Sigmoid colon (tissue), 7 donors: ENCODE results near the gene CENPF. TPM values are rescaled to one million over a fixed set of nuclear protein-coding genes. Genes with fewer than 3 reads are reported as not detected.

Source experiments
- DNase-seq: peaks from one replicate; pipeline ENCODE4 v3.0.0-alpha.2; 2019
- H3K27ac ChIP-seq, 4 donors: fragments of 200-600 bp; sonication (generic); one replicate each; pipeline ENCODE4 v1.5.1; 2016 to 2019; ENCODE audit warnings: mild to moderate bottlenecking in 1 of 4
- H3K27me3 ChIP-seq, 3 donors: fragments of 200-600 bp; sonication (generic); one replicate each; pipeline ENCODE4 v1.5.1; 2019; ENCODE audit warnings: mild to moderate bottlenecking in 1 of 3
- H3K36me3 ChIP-seq, 4 donors: fragments of 200-600 bp; sonication (generic); one replicate each; pipeline ENCODE4 v1.5.1; 2016 to 2019
- H3K4me1 ChIP-seq, 4 donors: fragments of 200-600 bp; sonication (generic); one replicate each; pipeline ENCODE4 v1.5.1; 2017 to 2019
- H3K4me3 ChIP-seq, 4 donors: fragments of 200-600 bp; sonication (generic); one replicate each; pipeline ENCODE4 v1.5.1; 2017 to 2019; ENCODE audit warnings: mild to moderate bottlenecking in 2 of 4, moderate library complexity in 1 of 4
- H3K9me3 ChIP-seq, 4 donors: fragments of 200-600 bp in 3 of 4; sonication (generic) in 3 of 4; one replicate each; pipeline versions ENCODE4 v1.5.1 to v1.6.1; 2013 to 2019
- EP300 ChIP-seq, 4 donors: sonication (generic); formaldehyde crosslinking; IDR thresholded peaks; one replicate each; pipeline ENCODE4 v1.6.1; 2017; ENCODE audit warnings: antibody characterized with exemption in 4 of 4
- POLR2A ChIP-seq, 2 donors: fragments of 450-650 bp; IDR thresholded peaks; one replicate each; pipeline ENCODE4 v1.6.1; 2016; ENCODE audit warnings: antibody characterized with exemption in 2 of 2, mild to moderate bottlenecking in 2 of 2, moderate library complexity in 2 of 2
- POLR2AphosphoS5 ChIP-seq, 4 donors: sonication (generic); formaldehyde crosslinking; IDR thresholded peaks; one replicate each; pipeline ENCODE4 v1.6.1; 2017; ENCODE audit warnings: antibody characterized with exemption in 4 of 4
- WGBS, 2 donors: extraction: QIAGEN DNeasy Blood & Tissue Kit; methylation state at CpG; one replicate each; pipeline ENCODE4 v1.1.7; 2013; 5-methylcytosine and 5-hydroxymethylcytosine counted together
- intact Hi-C: fragments of 100-400 bp; cut with DNase I; formaldehyde crosslinking; loops from one replicate; pipeline ENCODE4 v1.15.1; 2023
- polyA plus RNA-seq, 3 donors: library from polyadenylated mRNA; stranded (reverse); fragments of 200-250 nt; gene quantifications; one replicate each; pipeline ENCODE4 v1.2.3, GENCODE V29; 2013
- total RNA-seq, 4 donors: library from RNA; depleted of rRNA; stranded (reverse); fragments of >200 nt; gene quantifications; one replicate each; pipeline ENCODE4 v1.1.0, GENCODE V29; 2016
- TF ChIP-seq, protein P1 (sequence below), 4 experiments: fragments of 450-650 bp in 3 of 4; fragments of 200-600 bp in 1 of 4; IDR thresholded peaks; one replicate each; pipeline ENCODE4 v1.5.1; 2016 to 2019; ENCODE audit warnings: antibody characterized with exemption in 4 of 4, mild to moderate bottlenecking in 3 of 4, moderate library complexity in 2 of 4
- donor health status: healthy with polysubstance abuse.
- donor health status: Bipolar disorder and iron deficiency.
- donor health status: healthy.

The CENPF gene
- total and polyA plus RNA-seq, 7 donors: 0.36 to 25.2 (median 1.9) TPM

DNA sequence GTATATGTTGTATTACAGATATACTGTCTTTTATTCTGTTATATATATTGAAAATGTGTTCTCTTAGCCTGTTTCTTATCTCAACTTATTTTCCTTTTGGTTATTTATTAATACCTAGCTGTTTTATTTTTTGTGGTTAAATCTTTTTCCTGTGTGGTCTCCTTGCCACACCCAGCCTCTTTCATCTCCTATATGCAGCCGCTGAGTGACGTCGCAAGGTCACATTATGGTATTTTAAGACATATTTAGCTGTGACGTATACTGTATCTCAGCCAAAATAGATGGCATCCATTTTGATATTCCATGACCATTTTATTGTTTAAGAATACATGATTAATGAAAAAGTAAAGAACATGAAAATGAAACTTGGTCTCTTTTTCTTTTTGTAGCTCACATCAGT lies 29.1 kb downstream of the CENPF start:
- H3K27ac ChIP-seq: no peak overlapping the region
- TF ChIP-seq, protein P1, sequence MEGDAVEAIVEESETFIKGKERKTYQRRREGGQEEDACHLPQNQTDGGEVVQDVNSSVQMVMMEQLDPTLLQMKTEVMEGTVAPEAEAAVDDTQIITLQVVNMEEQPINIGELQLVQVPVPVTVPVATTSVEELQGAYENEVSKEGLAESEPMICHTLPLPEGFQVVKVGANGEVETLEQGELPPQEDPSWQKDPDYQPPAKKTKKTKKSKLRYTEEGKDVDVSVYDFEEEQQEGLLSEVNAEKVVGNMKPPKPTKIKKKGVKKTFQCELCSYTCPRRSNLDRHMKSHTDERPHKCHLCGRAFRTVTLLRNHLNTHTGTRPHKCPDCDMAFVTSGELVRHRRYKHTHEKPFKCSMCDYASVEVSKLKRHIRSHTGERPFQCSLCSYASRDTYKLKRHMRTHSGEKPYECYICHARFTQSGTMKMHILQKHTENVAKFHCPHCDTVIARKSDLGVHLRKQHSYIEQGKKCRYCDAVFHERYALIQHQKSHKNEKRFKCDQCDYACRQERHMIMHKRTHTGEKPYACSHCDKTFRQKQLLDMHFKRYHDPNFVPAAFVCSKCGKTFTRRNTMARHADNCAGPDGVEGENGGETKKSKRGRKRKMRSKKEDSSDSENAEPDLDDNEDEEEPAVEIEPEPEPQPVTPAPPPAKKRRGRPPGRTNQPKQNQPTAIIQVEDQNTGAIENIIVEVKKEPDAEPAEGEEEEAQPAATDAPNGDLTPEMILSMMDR (IDR thresholded peaks at IDR 0.05): no peak
- TF ChIP-seq POLR2AphosphoS5 (IDR thresholded peaks at IDR 0.05) (no peak), EP300 (IDR thresholded peaks at IDR 0.05) (no peak), POLR2A (IDR thresholded peaks at IDR 0.05) (no peak)
- no peaks in the 10 kb centered on the region for H3K36me3 ChIP-seq
- H3K4me3 ChIP-seq: no peak overlapping the region
- intact Hi-C loops: no loop called here
- no peak for DNase-seq
- H3K27me3 ChIP-seq: no peaks in the 10 kb centered on the region
- WGBS, 2 donors: 62 to 88% methylated on average over 4 of the region's 4 CpGs
- no peaks in the 10 kb centered on the region for H3K9me3 ChIP-seq
- no peaks in the 10 kb centered on the region for H3K4me1 ChIP-seq

DNA sequence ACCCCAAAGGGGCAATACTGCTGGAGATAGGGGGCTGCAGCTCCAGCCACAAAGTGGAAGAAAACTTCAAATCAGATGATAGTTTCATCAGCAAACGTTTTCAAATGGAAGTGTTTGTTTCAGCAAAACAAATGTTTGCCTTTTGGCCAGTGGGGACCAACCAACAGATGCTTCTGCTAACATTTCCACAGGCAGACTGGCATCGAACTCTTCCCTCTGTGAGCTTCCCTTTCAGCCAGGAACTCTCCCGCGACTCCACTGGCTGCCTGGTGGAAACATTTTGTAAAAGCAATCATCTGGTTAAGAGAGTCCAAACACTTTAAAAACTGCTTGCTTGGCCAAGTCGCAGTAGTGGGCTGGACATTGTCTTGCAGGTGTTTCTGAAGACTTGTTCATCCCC lies 30.7 kb downstream of the CENPF start:
- Histone ChIP-seq H3K36me3 (no peaks in the 10 kb centered on the region), H3K9me3 (no peaks in the 10 kb centered on the region), H3K4me1 (no peaks in the 10 kb centered on the region), H3K4me3 (no peak overlapping the region), H3K27me3 (no peaks in the 10 kb centered on the region), H3K27ac (no peak overlapping the region)
- TF ChIP-seq EP300 (IDR thresholded peaks at IDR 0.05) (no peak), POLR2AphosphoS5 (IDR thresholded peaks at IDR 0.05) (no peak), POLR2A (IDR thresholded peaks at IDR 0.05) (no peak)
- TF ChIP-seq, protein P1 (IDR thresholded peaks at IDR 0.05): no peak
- intact Hi-C loops: no loop called here
- DNase-seq: no peak
- 89% methylated on average over 5 of the region's 5 CpGs for WGBS, 2 donors

DNA sequence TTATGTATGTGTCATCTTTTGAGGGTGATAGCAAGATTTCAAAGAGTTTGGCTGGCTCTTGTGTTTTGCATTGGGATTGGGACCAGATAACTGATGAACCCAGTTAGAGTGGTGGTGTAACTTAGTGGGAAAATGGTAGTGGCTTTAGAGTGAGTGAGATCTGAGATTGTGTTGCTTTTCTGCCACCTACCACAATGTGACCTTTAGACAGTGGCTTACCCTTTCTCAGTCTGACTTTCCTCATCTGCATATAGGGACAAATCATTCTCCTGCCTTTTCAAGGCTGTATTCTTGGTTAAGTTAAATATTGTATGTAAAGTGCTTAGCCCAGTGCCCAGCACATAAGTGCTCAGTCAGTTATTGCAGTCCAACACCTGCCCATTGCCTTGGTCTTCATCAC lies 31.3 kb downstream of the CENPF start:
- H3K4me3 ChIP-seq: no peak overlapping the region
- no peaks in the 10 kb centered on the region for H3K4me1 ChIP-seq
- intact Hi-C loops: no loop called here
- no peaks in the 10 kb centered on the region for H3K36me3 ChIP-seq
- no peak for DNase-seq
- H3K27ac ChIP-seq: no peak overlapping the region
- no peaks in the 10 kb centered on the region for H3K9me3 ChIP-seq
- no peak for TF ChIP-seq EP300 (IDR thresholded peaks at IDR 0.05)
- TF ChIP-seq POLR2A (IDR thresholded peaks at IDR 0.05): no peak
- TF ChIP-seq, protein P1 (IDR thresholded peaks at IDR 0.05): no peak
- no peak for TF ChIP-seq POLR2AphosphoS5 (IDR thresholded peaks at IDR 0.05)
- no peaks in the 10 kb centered on the region for H3K27me3 ChIP-seq

DNA sequence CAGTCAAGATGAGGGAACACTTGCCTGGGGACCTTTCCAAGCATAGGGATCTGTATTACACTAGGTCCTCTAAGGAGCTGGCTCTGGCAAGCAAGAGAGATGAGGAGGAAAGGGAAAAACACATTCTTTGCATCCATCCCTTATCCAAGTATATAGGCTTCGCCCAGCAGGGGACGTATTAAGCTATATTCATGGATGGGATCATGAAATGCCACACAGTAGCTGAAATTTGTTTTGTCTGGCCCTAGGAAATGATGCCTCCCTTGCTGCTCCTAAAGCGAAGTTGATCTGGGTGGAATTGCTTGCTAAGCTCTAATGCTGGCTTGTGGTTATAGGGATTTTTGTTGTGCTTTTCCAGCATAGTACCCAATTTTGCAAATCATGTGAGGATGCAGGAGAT lies 32.1 kb downstream of the CENPF start:
- no peak for DNase-seq
- Histone ChIP-seq H3K4me3 (no peak overlapping the region), H3K27me3 (no peaks in the 10 kb centered on the region), H3K9me3 (no peaks in the 10 kb centered on the region), H3K4me1 (no peaks in the 10 kb centered on the region), H3K36me3 (no peaks in the 10 kb centered on the region), H3K27ac (no peak overlapping the region)
- intact Hi-C loops: no loop called here
- TF ChIP-seq EP300 (IDR thresholded peaks at IDR 0.05) (no peak), POLR2AphosphoS5 (IDR thresholded peaks at IDR 0.05) (no peak)
- 94 to 97% methylated on average over 3 of the region's 3 CpGs for WGBS, 2 donors

DNA sequence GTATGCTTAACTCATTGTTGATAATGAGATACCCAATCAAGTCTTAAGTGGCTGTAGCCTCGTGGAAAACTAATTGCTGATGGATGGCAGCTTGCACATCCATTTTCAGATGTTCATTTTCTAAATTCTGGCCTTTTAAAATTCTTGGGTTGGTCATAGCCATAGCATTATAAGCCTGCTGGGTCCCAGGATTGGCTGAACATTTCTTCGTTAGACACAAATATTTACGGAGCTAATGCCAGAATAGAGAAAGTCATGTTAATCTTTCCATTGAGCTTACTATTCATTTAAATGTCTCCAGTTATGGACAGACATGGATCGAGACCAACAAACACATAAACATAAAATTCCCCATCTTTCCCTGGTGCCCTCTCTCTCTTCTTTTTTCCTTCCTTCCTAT lies 32.5 kb downstream of the CENPF start:
- no peak overlapping the region for H3K4me3 ChIP-seq
- intact Hi-C loops: no loop called here
- H3K36me3 ChIP-seq: no peaks in the 10 kb centered on the region
- H3K4me1 ChIP-seq: no peaks in the 10 kb centered on the region
- no peaks in the 10 kb centered on the region for H3K9me3 ChIP-seq
- WGBS, 2 donors: 91 to 93% methylated on average over 4 of the region's 4 CpGs
- no peak for TF ChIP-seq POLR2A (IDR thresholded peaks at IDR 0.05)
- TF ChIP-seq EP300 (IDR thresholded peaks at IDR 0.05): no peak
- TF ChIP-seq, protein P1 (IDR thresholded peaks at IDR 0.05): no peak
- TF ChIP-seq POLR2AphosphoS5 (IDR thresholded peaks at IDR 0.05): no peak
- DNase-seq: no peak
- H3K27me3 ChIP-seq: no peaks in the 10 kb centered on the region
- H3K27ac ChIP-seq: no peak overlapping the region
